CD4-positive, alpha-beta T cell treated with Interleukin-15 for 1 hour (primary cell): Measurements from ENCODE around the gene CCN6.
"Not testable (repeated sequence)": the region's sequence is repeated elsewhere in the genome, so short reads cannot be mapped to it uniquely, and the experiment has no call there.

Source experiments
- DNase-seq: peaks from one replicate; pipeline ENCODE4 v3.0.0-alpha.2; 2020

Gene CCN6

DNA sequence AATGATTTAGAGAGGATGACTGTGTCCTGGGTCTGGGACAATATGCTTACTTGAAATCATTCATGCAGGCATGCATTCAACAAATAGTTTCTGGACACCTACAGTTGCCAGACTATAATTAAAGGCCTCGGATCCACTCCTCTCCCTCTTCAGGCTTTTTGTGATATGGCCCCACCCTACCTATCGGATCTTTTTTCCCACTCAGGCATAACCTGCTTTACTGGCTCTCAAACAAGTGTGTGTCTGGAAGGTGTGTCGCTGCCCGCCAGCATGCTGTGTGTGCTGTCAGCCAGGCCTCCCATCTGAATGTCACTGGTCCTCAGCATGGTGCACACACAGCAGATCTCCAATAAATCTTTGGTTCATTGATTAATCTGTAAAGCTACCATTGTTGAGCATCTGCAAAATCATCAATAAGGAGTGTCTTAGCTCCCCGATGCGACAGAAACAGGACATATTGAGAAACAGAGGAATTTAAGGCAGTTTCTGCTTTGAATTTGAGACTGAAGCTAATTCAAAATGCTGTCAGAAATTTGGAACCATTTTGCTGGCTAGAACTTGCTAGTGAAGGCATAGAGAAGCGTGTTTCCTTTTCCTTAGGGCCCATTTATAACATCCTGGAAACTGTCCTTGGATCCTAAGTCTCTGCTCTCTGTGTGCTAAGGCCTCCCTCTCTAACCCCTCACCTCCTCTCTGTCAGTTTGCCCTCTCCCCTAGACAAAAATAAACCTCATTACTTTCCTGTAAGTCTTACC lies 23.5 kb upstream of the CCN6 start:
- DNase-seq: no peak

DNA sequence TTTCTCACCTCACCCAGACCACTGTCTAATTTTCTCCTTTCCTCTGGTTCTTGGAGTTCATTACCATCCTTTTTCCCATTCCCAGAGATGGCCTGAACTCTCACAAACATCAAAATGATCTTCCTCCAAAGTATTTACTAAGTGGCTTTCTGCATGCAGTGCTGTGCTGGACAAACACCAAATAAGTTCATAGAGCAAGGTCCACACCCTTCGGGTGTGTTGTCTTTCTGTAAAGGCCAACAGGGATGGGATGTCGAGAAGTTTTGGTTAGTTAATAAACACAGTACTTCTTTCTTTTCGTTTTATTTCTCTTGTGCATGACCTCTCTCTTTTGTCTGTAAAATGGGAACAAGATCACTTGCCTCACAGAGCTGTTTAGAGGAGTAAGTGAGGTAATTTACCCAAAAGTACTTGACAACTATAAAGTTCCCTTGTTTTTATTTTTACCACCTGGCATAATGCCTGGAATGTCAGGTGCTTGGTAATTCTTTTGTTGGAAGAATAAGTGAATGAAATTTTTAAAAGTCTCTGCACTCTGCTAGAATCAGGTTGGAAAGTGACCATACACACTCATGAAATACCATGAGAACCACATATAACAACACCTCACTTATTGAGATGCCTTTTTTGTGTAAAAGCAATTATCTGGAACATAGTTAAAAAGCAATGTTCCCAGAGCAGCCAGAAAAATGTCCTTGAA lies 22.8 kb upstream of the CCN6 start:
- no peak for DNase-seq

DNA sequence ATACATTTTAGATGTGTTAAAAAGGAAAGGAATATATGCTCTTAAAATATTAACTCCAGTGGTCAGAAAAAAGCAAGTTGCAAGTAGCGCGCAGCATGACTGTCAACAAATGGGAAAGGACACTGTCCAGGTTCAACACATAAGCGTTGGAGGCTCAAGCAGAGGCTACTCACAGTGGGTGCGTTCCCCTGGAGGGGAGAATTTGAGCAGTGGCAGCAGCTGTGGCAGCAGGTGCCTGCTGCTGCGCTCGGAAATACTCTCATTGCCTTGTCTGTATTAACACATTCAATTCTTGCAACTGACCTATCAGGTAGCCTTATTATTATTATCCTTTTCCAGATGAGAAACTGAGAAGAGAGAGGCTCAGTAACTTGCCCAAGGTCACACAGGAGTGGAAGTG lies 21.9 kb upstream of the CCN6 start:
- DNase-seq: no peak

DNA sequence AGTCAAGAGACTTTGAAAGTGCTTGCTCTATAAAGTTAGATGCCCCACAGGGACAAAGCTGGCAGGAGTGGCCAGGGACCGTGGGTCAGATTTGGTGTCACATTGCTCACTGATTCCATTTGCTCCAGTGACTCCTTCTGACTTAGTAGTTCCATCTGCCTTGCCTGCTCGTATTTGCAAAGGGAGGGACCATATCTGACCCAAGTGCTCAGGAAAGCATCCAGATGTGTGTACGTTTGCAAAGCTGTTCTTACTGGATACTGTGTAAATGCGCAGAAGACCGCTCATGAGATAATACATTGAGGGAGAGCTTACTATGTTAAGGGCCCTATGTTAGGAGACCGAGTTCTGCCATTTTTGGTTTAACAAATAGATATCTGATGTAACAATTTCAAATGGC lies 21.2 kb upstream of the CCN6 start:
- DNase-seq: no peak

DNA sequence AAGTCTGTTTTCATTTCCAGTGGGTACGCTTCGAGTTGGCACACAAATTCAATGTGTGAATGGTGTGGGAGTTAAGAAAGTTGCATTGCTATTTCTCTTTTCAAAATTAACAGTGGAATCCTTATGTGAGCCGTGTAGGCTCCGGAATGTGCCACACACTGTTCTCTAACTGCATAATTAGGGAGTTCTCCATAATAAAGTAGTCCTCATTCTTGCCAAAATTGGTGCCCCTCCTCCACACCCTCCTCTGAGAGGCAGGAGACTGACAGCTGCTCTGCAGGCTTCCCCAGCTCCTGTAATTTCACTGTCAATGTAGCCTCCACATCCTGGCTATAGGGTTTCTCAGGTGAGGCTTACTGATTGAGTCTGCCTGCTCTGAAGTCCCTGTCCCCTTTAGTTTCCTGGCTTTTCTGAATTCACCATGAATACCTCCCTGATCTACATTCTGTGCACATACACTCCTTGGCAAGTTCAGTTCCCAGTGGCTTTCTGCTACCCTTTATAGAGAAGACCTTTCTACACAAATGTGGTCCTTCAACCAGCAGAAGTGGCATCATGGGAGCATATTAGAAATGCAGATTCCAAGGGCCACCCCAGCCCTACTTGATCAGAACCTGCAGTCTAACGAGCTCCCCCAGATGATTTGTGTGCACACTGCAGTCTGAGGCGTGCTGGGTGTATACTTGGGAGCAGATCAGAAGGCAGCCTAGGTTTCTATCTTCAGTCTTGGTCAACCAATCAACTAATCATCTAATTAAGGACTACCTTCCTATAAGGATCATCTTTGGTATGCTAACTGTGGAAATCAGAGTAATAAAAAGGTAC lies 19.9 kb upstream of the CCN6 start:
- DNase-seq: no peak

DNA sequence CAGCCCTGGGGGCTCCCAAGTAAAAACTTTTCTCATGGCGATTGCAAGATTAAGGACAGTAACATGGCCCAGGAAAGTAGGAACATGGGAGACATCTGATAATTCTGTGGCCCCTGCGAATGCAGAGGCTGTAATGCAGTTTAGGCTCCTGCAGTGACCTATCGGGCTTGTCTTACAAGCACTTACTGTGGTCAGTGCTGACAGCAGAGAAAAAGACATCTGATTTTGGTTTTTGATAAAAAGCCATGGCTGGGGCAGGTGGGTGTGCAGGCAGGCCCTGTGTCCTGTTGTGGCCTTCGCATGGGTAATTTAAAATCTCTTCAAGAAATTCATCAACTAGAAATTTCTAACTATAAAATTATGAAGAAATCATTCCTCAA lies 19.3 kb upstream of the CCN6 start:
- DNase-seq: no peak

DNA sequence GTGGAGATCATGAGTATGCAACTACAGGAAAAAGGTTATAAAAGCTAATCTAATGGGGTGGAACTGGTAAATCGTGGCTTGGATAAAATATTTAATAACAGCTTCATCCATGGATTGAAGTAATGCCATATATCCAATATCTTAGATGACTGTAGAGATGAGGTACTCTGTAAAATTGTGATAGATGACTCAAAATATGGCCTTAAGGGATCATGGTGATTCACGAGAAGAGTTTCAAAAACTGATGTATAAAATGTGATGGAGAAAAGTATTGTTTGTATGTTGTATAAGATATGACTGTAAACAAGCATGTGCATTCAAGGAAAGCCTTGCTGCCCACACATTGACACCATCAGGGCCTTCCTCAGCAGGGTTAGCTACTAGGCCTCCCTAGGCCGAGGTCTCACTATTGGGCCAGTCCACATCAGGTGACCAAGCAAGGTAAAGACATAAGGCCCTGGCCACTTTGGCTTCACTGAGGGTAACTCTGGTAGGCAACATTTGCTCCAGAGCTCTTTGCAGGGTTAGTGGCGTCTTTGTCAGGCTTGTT lies 17.7 kb upstream of the CCN6 start:
- DNase-seq: no peak

DNA sequence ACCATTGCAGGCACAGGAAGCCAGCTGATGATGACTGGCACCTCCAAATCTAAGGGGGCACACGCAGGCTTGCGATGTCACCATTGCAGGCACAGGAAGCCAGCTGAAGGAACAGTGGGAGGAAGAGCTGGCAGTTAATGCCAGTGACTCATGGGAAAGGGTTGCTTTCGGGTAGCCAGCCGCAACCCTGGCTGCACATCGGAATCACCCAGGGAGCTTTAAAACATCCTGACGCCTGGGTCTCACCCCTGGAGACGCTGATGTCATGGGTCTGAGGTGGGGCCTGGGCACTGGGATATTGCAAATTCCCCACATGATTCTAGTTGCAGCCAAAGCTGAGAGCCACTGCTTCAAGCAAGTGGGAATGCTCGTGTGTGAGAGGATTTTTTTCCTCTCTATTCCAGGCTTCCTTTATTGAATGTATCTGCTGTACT lies 16.1 kb upstream of the CCN6 start:
- peak; percentile 24 for DNase-seq

DNA sequence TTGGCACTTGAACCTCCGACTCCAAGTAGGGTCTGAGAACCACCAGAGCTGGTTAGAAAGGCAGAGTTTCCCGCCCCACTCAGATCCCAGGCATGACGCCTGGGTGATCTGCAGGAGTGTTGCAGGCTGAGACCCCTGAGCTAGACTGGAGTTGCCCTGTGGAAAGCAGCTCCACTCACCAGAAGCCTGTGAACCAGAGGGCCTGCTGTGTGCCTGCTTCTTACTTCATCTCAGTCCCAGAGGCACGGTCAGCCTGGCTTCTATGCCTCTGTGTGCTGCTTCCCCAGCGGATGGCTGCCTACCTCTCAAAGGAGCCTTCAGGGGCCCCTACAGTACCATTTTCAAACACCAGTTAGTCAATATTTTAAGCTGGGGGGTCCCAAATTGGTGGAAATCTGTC lies 15.6 kb upstream of the CCN6 start:
- no peak for DNase-seq

DNA sequence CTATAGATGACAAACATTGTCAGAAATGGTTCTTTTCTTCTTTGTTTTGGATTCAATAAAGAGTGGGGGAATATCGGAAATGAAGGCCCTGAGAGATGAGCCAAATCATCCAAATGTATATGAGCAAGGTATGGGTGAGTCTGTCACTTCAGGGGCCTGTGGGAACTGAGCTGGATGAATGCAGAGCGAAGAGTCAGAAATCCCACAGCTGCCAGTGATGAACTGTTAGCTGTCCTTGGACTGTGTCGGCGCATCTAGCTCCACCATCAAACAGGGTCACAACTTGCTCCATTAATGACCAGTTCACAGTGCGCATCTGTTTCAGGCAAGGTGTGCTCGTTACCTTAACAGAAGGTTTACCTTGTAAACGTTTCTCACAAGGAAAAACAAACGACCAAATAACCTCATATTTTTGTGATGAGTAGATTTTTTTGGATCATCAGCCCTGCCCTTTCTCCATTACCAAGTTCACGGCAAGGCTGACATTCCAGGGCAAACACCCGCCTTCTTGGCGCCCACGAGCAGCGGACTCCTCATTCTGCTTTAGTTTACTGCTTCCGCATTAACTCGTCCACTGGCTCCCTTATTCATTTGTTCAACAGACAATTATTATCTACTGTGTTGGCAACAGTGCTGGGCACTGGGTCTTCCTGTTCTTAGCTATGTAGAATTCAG lies 15.0 kb upstream of the CCN6 start:
- no peak for DNase-seq

DNA sequence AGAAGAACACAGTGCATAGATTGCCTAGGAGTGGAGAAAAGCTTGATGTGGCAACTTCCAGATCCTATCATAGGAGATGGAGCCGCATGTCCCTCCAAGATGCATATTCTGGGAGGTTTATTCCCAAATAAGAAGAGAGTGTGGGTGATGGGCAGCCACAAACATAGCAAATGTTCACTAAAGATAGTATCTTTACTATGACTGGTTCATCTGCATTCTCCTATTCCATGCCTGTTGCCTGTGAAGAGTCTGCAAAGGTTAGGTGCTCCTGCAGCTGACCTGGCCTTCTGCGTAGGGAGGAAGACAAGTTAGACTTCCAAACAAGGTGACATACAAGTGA lies 14.5 kb upstream of the CCN6 start:
- no peak for DNase-seq

DNA sequence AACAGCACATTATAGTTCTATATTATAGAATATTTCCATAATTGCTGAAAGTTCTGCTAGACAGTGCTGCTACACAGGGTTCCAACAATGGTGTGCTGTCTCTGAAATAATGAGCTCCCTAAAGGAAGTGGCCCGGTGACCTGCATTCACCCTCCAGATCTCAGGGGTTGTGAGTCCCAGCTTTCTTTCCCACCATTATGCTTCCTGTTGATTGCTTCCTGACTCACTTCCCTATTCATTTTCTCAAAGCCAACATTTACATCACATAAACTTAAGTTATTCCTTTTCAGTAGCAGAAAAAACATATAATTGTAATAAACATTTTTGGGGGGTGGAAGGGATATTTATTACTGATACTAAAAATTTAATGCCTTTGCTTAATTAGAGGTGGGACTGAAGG lies 12.9 kb upstream of the CCN6 start:
- DNase-seq: no peak

DNA sequence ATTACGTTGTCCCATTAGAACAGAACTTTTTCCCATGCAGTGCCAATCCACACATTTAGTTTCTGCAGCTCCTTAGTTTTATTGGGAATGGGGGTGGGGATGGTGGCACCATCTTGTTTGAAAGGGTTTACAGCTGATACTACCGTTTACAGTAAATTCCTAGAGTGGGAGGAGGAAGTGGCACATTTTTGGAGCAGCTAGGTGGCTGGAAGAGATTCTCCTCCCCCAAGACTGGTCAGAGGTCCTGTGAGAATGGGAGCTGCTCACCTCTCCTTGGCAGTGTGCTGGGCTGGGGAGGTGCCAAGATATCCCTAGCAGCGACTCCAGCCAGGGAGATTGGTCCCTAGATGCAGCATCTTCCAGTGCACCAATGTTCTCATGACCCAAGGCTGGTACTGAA lies 12.4 kb upstream of the CCN6 start:
- no peak for DNase-seq

DNA sequence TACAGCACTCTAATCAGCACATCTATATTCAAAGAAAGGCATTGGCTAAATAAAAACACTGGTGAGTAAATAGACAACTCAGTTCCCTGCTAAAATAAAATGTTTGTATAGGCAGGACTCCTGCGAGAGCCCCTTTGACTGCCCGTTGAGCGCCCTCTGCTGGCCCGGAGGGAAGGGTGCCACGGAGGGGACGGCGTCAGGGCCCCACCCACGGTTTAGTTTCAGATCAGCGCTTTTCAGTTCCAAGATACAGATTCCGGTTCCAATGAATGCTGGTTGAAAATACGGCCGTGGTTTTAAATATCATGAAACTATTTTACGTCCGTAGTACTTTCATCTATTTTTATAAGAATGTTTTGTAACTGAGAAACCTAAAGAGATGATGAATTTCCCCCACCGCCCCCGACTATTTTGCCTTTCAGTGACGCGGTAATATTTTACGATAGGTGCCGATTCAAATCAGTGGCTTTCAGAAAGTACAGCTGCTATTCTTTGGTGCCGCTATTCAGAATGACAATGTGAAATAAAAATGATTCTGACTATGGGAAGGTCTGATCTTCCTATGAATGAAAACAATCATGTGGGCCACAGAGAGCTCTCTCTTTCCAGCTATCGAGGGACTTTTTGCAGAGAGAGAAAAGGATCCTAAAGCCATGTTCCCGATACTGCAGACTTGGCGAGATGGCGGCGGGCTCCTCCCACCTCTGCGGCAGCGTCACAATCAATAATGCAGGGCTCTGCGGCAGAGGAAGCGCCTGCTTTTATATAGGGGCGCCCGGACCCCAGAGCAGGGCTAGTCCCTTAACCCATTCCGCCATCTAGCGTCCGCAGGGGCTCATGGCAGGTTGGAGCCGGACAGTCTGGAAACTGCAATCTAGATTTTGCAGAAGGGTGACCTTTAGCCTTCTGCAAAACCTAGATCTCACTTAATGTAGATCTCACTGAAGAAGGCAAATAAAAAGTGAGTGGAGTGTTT lies 10.6 kb upstream of the CCN6 start:
- peak; percentile 93 for DNase-seq

DNA sequence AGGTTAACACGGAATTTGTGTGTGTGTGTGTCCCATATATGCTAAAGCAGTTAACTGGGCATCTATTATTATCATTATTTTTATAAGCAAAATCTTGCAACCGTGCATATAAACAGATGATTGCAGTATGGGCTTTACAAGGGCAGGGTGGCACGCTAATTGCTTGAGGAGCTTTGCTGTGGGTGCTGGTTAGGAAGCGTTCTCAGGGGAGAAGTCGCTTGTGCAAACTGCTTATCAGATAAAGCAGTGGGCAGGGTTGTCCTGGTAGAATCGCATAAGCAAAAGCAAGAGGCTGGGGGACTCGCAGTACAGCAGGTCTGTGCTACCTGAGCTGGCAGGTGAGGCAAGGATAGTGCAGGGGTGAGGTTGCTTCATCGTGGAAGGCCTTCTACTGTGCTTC lies 9.7 kb upstream of the CCN6 start:
- DNase-seq: no peak

DNA sequence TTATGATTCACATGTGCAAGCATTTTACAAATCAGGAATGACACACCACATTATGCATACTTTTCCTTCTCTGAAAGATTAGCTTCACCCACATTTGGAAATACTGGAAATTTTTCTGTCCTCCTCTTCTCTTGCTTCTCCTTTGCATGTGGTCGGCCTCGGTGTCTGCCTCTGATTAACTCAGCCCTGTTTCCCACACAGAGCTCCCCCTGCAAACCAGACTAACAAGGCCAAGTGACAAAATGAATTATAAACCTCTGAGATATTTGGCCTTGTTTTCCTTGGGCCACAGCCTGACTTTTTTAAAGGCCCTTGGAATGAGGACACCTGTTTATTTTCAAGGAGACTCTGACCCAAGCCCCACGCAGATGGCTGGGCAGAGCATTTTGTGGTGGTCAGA lies 9.0 kb upstream of the CCN6 start:
- DNase-seq: no peak

DNA sequence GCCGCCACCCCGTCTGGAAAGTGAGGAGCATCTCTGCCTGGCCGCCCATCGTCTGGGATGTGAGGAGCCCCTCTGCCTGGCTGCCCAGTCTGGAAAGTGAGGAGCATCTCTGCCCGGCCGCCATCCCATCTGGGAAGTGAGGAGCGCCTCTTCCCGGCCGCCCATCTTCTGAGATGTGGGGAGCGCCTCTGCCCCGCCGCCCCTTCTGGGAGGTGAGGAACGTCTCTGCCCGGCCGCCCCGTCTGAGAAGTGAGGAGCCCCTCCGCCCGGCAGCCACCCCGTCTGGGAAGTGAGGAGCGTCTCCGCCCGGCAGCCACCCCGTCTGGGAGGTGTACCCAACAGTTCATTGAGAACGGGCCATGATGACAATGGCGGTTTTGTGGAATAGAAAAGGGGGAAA lies 6.4 kb upstream of the CCN6 start:
- not testable (repeated sequence) for DNase-seq

DNA sequence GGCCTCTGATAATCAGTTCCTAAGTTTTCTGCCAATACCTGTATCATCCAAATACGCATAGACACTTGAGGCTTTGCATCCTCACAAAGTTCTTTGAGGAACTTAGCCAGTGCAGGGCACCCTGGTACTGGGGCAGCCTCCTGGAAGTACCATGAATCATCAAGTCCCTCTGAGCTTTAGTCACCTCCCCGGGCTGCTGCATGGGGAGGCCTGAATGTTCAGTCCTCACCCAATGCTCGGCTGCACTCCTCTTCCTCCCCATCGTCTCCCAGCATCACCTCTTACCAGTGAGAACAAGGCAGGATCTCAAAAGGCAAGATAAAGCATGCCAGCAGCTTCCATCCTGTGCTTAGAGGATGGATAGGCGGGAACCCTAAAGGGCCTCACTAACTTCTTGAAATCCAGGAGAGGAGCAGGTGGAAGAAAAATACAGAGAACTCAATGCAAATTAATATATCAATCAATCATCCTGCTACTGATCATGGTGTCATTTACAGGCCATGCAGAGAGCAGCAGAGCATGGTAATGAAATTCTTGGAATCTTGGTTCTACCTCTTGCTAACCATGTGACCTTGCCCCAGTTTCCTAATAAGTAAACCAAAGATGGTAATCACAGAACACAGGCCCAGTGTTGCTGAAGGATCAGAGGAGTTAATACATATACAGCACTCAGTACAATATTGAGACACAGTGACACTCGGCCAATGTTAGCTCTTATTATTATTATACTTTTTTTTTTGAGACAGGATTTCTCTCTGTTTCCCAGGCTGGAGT lies 4.7 kb upstream of the CCN6 start:
- DNase-seq: no peak

DNA sequence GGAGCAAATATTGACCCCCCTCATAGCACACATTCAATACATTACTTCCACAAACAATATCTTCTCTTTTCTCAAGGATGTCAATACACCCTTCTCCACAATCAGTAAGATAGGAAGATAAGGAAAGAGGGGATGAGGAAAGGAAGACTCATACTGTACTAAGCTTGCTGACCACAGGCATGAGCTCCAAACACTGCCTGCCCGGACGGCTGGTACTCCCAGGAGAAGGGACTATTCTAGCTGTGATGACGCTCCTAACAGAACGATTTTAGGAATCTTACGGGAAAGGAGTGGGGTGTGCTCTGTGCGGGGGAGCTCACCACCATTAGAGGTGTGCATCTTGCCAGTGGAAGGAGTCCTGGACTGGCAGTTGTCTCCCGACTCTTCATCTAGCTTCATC lies 3.9 kb upstream of the CCN6 start:
- DNase-seq: no peak

DNA sequence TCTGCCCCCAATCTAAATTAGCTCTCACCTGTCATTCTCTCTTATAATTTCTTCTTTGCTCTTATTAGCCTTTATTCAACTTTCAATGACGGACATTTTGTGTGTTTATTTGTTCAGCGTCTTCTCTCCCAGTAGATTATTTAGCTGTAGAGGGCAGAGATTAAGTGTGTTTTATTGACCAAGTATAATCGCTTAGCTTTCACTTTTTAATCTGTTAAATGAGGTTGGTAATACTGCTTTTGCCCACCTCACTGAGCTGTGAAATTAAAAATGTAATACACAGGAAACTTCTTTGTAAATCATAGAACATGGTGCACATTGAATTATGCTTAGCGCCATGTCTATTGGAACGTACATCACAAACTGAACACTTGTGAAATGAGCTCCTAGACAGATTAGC lies 3.5 kb upstream of the CCN6 start:
- DNase-seq: no peak

DNA sequence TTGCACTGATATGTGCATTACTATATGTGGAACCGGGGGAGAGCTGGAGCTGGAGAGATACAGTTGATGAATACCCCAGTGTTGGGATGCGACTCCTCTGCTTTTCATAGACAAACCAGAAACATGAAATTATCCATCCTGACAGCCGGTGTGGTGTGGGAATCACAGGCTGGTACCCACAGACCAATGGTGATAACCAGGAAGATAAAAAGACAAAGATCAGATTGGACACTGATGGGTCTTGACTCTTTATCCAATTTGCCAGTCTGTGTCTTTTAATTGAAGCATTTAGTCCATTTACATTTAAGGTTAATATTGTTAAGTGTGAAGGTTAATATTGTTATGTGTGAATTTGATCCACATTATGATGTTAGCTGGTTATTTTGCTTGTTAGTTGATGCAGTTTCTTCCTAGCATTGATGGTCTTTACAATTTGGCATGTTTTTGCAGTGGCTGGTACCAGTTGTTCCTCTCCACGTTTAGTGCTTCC lies 2.6 kb upstream of the CCN6 start:
- not testable (repeated sequence) for DNase-seq
